GM21367 (cell line): ENCODE data around the gene AP3D1.
"Not testable (repeated sequence)": the region's sequence is repeated elsewhere in the genome, so short reads cannot be mapped to it uniquely, and the experiment has no call there.

ENCODE experiments used
- ATAC-seq: cut with Tn5 transposase; IDR thresholded peaks from one replicate; pipeline ENCODE4 v1.9.1; 2021; ENCODE audit not compliant: unreplicated experiment

AP3D1 gene

GRCh38 chr19:2129892-2130770 lies 21.2 kb downstream of the AP3D1 start:
- ATAC-seq = no peak

GRCh38 chr19:2129486-2129885 lies 21.9 kb downstream of the AP3D1 start:
- no peak for ATAC-seq

- ATAC-seq = no peak
These were observed 22.3 kb downstream of the AP3D1 start for GRCh38 chr19:2129022-2129421.

GRCh38 chr19:2128252-2128651 lies 23.1 kb downstream of the AP3D1 start:
- ATAC-seq = not testable (repeated sequence)

- ATAC-seq = no peak
These were observed 23.6 kb downstream of the AP3D1 start for GRCh38 chr19:2127758-2128157.

GRCh38 chr19:2126879-2127518 lies 24.4 kb downstream of the AP3D1 start:
- no peak for ATAC-seq

- ATAC-seq = no peak
These were observed 27.5 kb downstream of the AP3D1 start for GRCh38 chr19:2123682-2124387.

- ATAC-seq = no peak
These were observed 28.4 kb downstream of the AP3D1 start for GRCh38 chr19:2122982-2123381.

GRCh38 chr19:2122251-2122650 lies 29.1 kb downstream of the AP3D1 start:
- no peak for ATAC-seq

GRCh38 chr19:2121416-2122051 lies 29.8 kb downstream of the AP3D1 start:
- no peak for ATAC-seq

GRCh38 chr19:2120821-2121220 lies 30.5 kb downstream of the AP3D1 start:
- no peak for ATAC-seq

- no peak for ATAC-seq
These were observed 31.2 kb downstream of the AP3D1 start for GRCh38 chr19:2119921-2120785.

GRCh38 chr19:2118438-2118837 lies 32.9 kb downstream of the AP3D1 start:
- ATAC-seq = no peak

GRCh38 chr19:2117215-2117960 lies 34.0 kb downstream of the AP3D1 start:
- no peak for ATAC-seq

GRCh38 chr19:2116507-2116906 lies 34.9 kb downstream of the AP3D1 start:
- ATAC-seq = no peak

GRCh38 chr19:2115911-2116426 lies 35.4 kb downstream of the AP3D1 start:
- no peak for ATAC-seq

- no peak for ATAC-seq
These were observed 36.0 kb downstream of the AP3D1 start for GRCh38 chr19:2115324-2115723.

- no peak for ATAC-seq
These were observed 36.5 kb downstream of the AP3D1 start for GRCh38 chr19:2114821-2115220.

- no peak for ATAC-seq
These were observed 37.1 kb downstream of the AP3D1 start for GRCh38 chr19:2114218-2114617.
